H1 (cell line): ENCODE measurements around the gene BRAT1. TPM values are rescaled to one million over a fixed set of nuclear protein-coding genes. Genes with fewer than 3 reads are reported as not detected.

ENCODE experiments used
- GABPA ChIP-seq: IDR thresholded peaks from 2 replicates; pipeline ENCODE4 v1.6.1; 2011; ENCODE audit warnings: mild to moderate bottlenecking, low read length, moderate library complexity, borderline replicate concordance; ENCODE audit not compliant: insufficient read depth
- TBP ChIP-seq: IDR thresholded peaks from 2 replicates; pipeline ENCODE4 v1.6.1; 2011; ENCODE audit warnings: low read depth, low read length, improper control_type of control experiment
- polyA plus RNA-seq, 7 experiments: library from polyadenylated mRNA; depleted of rRNA in 3 of 7; stranded (reverse) in 5 of 7; unstranded in 2 of 7; fragments of >200 nt in 5 of 7; fragments of 200-250 nt in 2 of 7; gene quantifications; 1 replicate in 5 of 7; 2 replicates in 1 of 7; 4 replicates in 1 of 7; pipeline versions ENCODE4 v1.2.1 to v1.2.3, GENCODE V29; 2011 to 2013; ENCODE audit warnings: missing spikeins in 2 of 7, mixed read lengths in 2 of 7
- total RNA-seq: library from RNA; stranded (reverse); fragmentation: NEBNext Ultra II Directional; extraction: Animal tissue kit (Norgen Biotek cat#: 25700); gene quantifications from 2 replicates; pipeline ENCODE4 v1.2.1, GENCODE V29; 2021
- TF ChIP-seq, protein P1 (sequence below): fragments of 300-600 bp; sonication (generic); IDR thresholded peaks from 2 replicates; pipeline ENCODE4 v1.7.1; 2012; ENCODE audit warnings: low read length, moderate library complexity, mild to moderate bottlenecking, inconsistent platforms; ENCODE audit not compliant: insufficient replicate concordance

BRAT1 gene
- total and polyA plus RNA-seq, 2 of the 8 experiments (the other 6 are each of a cell fraction or from before 2014, with no cell fraction given) = 36.8 to 42.3 TPM

GRCh38 chr7:2592375-2592865, 37.1 kb upstream of the BRAT1 start (continued):
- TF ChIP-seq, protein P1, sequence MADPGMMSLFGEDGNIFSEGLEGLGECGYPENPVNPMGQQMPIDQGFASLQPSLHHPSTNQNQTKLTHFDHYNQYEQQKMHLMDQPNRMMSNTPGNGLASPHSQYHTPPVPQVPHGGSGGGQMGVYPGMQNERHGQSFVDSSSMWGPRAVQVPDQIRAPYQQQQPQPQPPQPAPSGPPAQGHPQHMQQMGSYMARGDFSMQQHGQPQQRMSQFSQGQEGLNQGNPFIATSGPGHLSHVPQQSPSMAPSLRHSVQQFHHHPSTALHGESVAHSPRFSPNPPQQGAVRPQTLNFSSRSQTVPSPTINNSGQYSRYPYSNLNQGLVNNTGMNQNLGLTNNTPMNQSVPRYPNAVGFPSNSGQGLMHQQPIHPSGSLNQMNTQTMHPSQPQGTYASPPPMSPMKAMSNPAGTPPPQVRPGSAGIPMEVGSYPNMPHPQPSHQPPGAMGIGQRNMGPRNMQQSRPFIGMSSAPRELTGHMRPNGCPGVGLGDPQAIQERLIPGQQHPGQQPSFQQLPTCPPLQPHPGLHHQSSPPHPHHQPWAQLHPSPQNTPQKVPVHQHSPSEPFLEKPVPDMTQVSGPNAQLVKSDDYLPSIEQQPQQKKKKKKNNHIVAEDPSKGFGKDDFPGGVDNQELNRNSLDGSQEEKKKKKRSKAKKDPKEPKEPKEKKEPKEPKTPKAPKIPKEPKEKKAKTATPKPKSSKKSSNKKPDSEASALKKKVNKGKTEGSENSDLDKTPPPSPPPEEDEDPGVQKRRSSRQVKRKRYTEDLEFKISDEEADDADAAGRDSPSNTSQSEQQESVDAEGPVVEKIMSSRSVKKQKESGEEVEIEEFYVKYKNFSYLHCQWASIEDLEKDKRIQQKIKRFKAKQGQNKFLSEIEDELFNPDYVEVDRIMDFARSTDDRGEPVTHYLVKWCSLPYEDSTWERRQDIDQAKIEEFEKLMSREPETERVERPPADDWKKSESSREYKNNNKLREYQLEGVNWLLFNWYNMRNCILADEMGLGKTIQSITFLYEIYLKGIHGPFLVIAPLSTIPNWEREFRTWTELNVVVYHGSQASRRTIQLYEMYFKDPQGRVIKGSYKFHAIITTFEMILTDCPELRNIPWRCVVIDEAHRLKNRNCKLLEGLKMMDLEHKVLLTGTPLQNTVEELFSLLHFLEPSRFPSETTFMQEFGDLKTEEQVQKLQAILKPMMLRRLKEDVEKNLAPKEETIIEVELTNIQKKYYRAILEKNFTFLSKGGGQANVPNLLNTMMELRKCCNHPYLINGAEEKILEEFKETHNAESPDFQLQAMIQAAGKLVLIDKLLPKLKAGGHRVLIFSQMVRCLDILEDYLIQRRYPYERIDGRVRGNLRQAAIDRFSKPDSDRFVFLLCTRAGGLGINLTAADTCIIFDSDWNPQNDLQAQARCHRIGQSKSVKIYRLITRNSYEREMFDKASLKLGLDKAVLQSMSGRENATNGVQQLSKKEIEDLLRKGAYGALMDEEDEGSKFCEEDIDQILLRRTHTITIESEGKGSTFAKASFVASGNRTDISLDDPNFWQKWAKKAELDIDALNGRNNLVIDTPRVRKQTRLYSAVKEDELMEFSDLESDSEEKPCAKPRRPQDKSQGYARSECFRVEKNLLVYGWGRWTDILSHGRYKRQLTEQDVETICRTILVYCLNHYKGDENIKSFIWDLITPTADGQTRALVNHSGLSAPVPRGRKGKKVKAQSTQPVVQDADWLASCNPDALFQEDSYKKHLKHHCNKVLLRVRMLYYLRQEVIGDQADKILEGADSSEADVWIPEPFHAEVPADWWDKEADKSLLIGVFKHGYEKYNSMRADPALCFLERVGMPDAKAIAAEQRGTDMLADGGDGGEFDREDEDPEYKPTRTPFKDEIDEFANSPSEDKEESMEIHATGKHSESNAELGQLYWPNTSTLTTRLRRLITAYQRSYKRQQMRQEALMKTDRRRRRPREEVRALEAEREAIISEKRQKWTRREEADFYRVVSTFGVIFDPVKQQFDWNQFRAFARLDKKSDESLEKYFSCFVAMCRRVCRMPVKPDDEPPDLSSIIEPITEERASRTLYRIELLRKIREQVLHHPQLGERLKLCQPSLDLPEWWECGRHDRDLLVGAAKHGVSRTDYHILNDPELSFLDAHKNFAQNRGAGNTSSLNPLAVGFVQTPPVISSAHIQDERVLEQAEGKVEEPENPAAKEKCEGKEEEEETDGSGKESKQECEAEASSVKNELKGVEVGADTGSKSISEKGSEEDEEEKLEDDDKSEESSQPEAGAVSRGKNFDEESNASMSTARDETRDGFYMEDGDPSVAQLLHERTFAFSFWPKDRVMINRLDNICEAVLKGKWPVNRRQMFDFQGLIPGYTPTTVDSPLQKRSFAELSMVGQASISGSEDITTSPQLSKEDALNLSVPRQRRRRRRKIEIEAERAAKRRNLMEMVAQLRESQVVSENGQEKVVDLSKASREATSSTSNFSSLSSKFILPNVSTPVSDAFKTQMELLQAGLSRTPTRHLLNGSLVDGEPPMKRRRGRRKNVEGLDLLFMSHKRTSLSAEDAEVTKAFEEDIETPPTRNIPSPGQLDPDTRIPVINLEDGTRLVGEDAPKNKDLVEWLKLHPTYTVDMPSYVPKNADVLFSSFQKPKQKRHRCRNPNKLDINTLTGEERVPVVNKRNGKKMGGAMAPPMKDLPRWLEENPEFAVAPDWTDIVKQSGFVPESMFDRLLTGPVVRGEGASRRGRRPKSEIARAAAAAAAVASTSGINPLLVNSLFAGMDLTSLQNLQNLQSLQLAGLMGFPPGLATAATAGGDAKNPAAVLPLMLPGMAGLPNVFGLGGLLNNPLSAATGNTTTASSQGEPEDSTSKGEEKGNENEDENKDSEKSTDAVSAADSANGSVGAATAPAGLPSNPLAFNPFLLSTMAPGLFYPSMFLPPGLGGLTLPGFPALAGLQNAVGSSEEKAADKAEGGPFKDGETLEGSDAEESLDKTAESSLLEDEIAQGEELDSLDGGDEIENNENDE = no peak
- TF ChIP-seq TBP (no peak), GABPA (no peak)
